HG02852 (cell line): ENCODE results near the gene ASPHD1.
"Not testable (repeated sequence)": the region's sequence is repeated elsewhere in the genome, so short reads cannot be mapped to it uniquely, and the experiment has no call there.

Experiments
- ATAC-seq: cut with Tn5 transposase; IDR thresholded peaks from one replicate; pipeline ENCODE4 v1.9.1; 2021; ENCODE audit warnings: mild to moderate bottlenecking, moderate library complexity; ENCODE audit not compliant: unreplicated experiment

The ASPHD1 gene

DNA sequence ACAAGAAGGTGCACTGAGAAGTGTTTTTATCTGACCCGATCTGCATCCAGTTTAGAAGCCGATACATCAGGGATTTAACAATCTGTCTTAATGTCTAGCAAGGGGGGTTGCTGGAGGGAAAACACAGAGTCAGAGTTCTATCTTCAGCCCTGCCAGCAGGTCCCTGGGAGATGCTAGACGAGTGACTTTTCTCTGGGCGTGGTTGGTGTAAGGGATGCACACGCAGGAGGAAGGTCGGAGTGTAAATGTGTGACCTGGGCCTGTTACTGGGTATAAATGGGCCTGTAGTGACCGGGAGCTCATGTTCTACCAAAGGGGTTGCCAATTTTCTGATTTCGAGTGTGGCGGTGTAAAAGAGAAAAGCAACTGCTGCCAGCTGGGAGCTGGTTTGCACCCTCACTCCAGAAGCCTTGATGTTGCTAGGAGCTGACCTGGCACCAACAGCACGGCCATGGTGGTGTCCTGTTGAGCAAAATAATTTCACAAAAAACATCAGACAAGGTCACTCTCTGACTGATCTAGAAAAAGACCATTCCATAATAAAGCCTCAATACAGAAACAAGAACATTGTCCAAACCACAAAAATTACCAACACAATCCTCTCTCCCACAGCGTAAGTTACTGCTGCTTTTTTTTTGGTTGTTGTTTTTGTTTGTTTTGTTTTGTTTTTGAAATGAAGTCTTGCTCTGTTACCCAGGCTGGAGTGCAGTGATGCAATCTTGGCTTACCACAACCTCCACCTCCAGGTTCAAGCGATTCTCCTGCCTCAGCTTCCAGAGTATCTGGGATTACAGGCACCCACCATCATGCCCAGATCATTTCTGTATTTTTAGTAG lies 27.0 kb downstream of the ASPHD1 start:
- no peak for ATAC-seq

- ATAC-seq, result not testable (repeated sequence)
Observed at GRCh38 chr16:29931750-29932149, 31.5 kb downstream of the ASPHD1 start.

GRCh38 chr16:29940656-29941055 lies 40.4 kb downstream of the ASPHD1 start:
- no peak for ATAC-seq

DNA sequence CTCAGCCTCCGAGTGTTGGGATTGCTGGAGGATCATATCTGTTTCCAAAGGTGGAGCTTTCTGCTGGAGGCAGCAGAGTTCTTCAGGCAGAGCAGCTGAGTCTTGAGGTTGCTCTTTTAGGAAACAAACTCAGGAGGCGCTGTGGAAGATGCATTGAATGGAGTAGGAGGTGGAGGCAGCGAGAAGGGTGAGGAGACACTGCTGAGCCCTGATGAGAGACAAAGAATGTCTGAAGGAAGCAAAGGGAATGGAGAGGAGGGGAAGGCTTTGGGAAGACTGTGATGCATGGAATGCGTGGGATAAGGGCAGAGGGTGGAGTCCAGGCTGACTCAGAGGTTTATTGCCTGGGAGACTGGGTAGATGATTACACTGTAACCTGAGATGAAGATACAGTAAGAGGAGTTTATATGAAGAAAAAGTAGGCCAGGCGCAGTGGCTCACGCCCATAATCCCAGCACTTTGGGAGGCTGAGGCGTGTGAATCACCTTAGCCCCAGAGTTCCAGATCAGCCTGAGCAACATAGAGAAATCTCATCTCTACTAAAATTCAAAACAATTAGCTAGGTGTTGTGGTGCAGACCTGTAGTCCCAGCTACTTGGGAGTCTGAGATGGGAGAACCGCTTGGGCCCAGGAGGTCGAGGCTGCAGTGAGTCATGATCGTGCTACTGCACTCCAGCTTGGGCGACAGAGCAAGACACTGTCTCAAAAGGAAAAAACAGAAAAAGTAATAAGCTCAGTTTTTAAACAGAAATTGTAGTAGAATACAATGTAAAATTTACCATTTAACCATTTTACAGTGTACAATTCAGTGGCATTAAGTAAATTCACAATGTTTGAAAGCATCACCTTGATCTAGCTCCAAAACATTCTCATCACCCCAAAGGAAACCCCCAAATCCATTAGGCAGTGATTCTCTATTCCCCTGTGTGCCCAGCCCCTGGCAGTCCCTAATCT lies 43.8 kb downstream of the ASPHD1 start:
- no peak for ATAC-seq

DNA sequence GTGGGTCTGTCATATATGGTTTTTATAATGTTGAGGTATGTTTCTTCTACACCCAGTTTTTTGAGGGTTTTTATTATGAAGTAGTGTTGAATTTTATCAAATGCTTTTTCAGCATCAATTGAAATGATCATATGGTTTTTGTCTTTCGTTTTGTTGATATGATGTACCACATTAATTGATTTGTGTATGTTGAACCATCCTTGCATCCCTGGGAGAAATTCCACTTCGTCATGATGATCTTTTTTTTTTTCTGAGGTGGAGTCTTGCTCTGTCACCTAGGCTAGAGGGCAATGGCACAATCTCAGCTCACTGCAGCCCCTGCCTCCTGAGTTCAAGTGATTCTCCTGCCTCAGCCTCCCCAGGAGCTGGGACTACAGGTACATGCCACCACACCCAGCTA lies 47.6 kb downstream of the ASPHD1 start:
- no peak for ATAC-seq

DNA sequence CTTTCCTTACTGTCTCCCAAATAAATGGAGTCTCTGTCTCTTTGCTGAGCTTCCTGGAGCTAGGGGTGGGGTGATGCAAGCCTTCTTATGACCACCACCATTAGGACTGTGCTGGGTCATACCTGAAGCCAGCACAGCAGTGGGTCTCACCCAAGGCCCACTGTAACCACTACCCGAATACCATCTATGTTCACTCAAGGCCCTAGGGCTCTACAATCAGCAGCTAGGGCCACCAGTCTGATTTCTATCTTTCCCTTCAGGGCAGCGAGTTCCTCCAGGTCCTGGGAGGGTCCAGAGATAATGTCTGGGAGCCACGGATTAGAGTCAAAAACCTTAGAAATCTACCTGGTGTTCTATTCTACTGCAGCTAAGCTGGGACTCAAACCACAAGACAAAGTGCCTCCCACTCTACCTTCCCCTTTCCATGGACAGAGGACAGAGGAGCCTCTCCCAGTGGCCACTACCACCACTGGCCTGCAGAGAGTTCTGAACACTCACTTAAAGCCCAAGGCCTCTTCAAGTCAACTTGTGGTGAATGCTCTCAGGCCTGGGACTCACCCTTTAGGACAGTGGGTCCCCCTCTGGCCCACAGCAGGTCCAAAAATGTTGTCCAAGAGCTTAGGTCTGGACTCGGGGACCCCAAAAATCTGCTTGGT lies 50.6 kb downstream of the ASPHD1 start:
- ATAC-seq, result no peak

GRCh38 chr16:29951625-29952365 lies 51.5 kb downstream of the ASPHD1 start:
- no peak for ATAC-seq
